ENCODE data around the gene ACY1. TPM values are rescaled to one million over a fixed set of nuclear protein-coding genes. Genes with fewer than 3 reads are reported as not detected.
A peak's percentile ranks its signal among the peaks of the same experiment; 100 is the strongest.

ACY1 gene
- total and polyA plus RNA-seq, 10 of the 15 experiments (the other 5 are each of a cell fraction or from before 2014, with no cell fraction given) = 18.5 to 42.2 (median 27.8) TPM

DNA sequence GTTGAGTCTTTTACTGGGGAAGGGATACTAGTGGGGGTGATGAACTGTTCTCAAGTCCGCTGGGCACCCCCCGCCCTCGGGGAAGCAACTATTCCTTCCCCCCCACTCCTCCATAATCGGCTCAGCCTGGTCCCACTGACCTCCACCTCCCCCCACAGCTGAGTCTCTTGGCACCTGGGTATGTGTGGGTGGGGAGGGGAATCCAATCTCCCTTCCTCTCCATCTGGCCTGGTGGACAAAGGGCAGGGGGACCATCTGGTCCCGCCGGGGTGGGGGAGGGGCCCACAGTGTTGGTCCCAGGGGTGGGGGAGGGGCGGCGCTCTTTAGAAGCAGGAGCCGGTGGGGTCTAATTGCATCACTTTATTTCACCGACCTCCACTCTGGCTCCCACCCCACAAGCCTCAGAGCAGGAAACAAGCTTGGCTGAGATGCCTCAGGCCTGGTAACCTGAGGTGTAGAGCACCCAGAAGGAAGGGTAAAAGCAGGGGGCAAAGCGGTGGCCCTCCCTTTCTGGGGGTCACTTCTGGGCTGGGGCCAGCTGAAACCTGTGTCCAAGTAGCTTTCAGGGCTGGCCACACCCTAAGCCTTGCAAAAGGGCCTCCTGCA lies 15.1 kb upstream of the ACY1 start:
- whole genome bisulfite sequencing (ENCODE audit: insufficient coverage, insufficient replicate concordance, low lambda C conversion rate, missing lambda C conversion rate) = 29% methylated on average over 11 of the region's 11 CpGs

DNA sequence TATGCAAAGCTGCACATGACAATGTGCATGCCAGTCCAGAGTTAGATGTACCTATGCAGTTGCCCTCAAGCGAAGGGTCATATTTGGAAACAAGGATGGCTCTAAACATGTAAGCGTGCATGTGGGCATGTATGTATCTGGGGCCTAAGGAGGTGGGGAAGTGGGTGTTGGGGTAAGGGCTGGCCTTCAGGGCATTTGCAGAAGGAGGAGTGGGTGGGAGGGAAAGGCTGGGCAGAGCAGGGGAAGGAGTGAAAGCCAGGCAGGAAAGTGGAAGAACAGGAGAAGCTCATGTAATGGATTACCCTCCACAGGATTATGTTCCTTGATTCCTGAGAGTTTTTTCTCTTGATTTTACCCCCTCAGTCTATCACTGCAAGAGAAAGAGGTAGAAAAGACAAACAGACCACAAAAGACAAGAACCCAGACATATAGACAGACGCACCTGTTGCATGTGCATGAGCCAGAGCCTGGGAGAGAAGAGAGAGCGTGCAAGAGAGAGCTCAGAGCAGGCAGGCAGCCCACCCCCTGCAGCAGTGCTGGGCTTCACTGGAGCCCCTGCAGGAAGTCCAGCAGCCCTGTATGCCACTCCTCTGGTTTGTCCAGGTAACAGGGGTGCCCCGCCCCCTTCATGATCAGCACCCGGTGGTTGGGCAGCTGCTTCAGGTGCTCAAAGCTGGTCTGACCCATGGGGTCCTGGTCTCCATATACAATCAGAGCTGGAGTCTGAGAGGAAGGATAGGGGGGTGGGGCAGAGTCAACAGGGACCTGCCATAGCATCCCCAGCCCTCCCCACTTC lies 14.3 kb upstream of the ACY1 start:
- ChIA-PET SMC1A (ENCODE audit: uncharacterized antibody, unreplicated experiment) (interaction anchor here (1.4 kb wide), 1 partner anchor 27 kb away, joined by 5 read pairs; the partner anchor contains the start of gene PARP3), RAD21 (ENCODE audit: unreplicated experiment) (interaction anchor here (2.1 kb wide), 1 partner anchor 26 kb away, joined by 10 read pairs; the partner anchor contains the start of gene PARP3), POLR2A (no interaction called here), CTCF (interaction anchor here (0.7 to 1.4 kb wide), 4 partner anchors 13 to 153 kb away, joined by 3 to 7 read pairs (median 4); partner anchors contain the start of genes ACY1 and PARP3)
- H3K36me3 ChIP-seq (ENCODE audit: control insufficient read depth in 2 of 2, insufficient read depth in 2 of 2, low read length in 1 of 2) = no peaks in the 10 kb centered on the region
- H3K79me2 ChIP-seq (ENCODE audit: control insufficient read depth, insufficient read depth, low read length) = peaks cover 5% of the 10 kb centered on the region; the same call in 1 of the 2 replicates
- H3K27me3 ChIP-seq (replicated peaks in 1 of 2; ENCODE audit: control insufficient read depth in 2 of 2, insufficient read depth in 2 of 2, low read length in 1 of 2) = no peaks in the 10 kb centered on the region
- peaks cover 7% of the 10 kb centered on the region for H3K4me1 ChIP-seq (ENCODE audit: control insufficient read depth, insufficient read depth, low read length)
- no peak for TF ChIP-seq PAX5 (IDR thresholded peaks at IDR 0.05; ENCODE audit: borderline replicate concordance, low read depth, low read length)
- no peak for TF ChIP-seq IKZF1 (conservative IDR thresholded peaks at IDR 0.05)
- no peak for TF ChIP-seq MEF2B (IDR thresholded peaks at IDR 0.05; ENCODE audit: partially characterized antibody, poor library complexity, severe bottlenecking)
- TF ChIP-seq GABPA (IDR thresholded peaks at IDR 0.05; ENCODE audit: low read depth) = no peak
- no peak for TF ChIP-seq MEF2A (IDR thresholded peaks at IDR 0.05; ENCODE audit: insufficient read depth, low read depth, low read length)
- TF ChIP-seq HCFC1 (IDR thresholded peaks at IDR 0.05; ENCODE audit: low read length) = no peak
- TF ChIP-seq NFXL1 (IDR thresholded peaks at IDR 0.05; ENCODE audit: borderline replicate concordance) = no peak
- TF ChIP-seq HDAC2 (IDR thresholded peaks at IDR 0.05) = no peak
- TF ChIP-seq, protein P1, sequence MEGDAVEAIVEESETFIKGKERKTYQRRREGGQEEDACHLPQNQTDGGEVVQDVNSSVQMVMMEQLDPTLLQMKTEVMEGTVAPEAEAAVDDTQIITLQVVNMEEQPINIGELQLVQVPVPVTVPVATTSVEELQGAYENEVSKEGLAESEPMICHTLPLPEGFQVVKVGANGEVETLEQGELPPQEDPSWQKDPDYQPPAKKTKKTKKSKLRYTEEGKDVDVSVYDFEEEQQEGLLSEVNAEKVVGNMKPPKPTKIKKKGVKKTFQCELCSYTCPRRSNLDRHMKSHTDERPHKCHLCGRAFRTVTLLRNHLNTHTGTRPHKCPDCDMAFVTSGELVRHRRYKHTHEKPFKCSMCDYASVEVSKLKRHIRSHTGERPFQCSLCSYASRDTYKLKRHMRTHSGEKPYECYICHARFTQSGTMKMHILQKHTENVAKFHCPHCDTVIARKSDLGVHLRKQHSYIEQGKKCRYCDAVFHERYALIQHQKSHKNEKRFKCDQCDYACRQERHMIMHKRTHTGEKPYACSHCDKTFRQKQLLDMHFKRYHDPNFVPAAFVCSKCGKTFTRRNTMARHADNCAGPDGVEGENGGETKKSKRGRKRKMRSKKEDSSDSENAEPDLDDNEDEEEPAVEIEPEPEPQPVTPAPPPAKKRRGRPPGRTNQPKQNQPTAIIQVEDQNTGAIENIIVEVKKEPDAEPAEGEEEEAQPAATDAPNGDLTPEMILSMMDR (IDR thresholded peaks at IDR 0.05 in 2 of 3, conservative IDR thresholded peaks at IDR 0.05 in 1 of 3; ENCODE audit: control insufficient read depth in 2 of 3, extremely low read depth in 1 of 3, insufficient read depth in 1 of 3, low read depth in 3 of 3, low read length in 3 of 3) = no peak
- no peak for TF ChIP-seq CHD1 (IDR thresholded peaks at IDR 0.05; ENCODE audit: low read depth, low read length)
- no peak for TF ChIP-seq NR2C2 (IDR thresholded peaks at IDR 0.05; ENCODE audit: borderline replicate concordance, control insufficient read depth, insufficient read length, low read depth)
- 72% methylated on average over 6 of the region's 6 CpGs for WGBS (ENCODE audit: insufficient coverage, insufficient replicate concordance, low lambda C conversion rate, missing lambda C conversion rate)
- no peak for ATAC-seq
- no peaks in the 10 kb centered on the region for H3K9me3 ChIP-seq (replicated peaks; ENCODE audit: control insufficient read depth, insufficient read depth, low read length)
- TSS peak; percentile 69 for BruUV-seq (replicated peaks)
- intact Hi-C loops (cut with micrococcal nuclease; ENCODE audit: unreplicated experiment) = no loop called here
- no peak overlapping the region for H2AFZ ChIP-seq (ENCODE audit: control insufficient read depth, low read depth, low read length)
- H3K4me2 ChIP-seq (ENCODE audit: control insufficient read depth, insufficient read depth) = no peak overlapping the region
- FAIRE-seq = no peak
- H3K4me3 ChIP-seq = no peak overlapping the region
- DNase-seq (ENCODE audit: low read depth, low spot score) = no peak
- no peak overlapping the region for H3K27ac ChIP-seq (ENCODE audit: control insufficient read depth, insufficient read depth)
- in situ Hi-C loops (cut with MboI) = no loop called here
- no peaks in the 10 kb centered on the region for H4K20me1 ChIP-seq (ENCODE audit: control insufficient read depth, insufficient read depth)
- no peak overlapping the region for H3K9ac ChIP-seq (ENCODE audit: control insufficient read depth, insufficient read depth, low read length)

More for the DNA sequence above, 15.1 kb upstream of the ACY1 start:
- SMC1A ChIA-PET (ENCODE audit: uncharacterized antibody, unreplicated experiment) = interaction anchor here (0.6 to 1.4 kb wide), 2 partner anchors 26 to 286 kb away, joined by 3 to 5 read pairs; partner anchors contain the start of gene PARP3
- Histone ChIP-seq H3K4me2 (ENCODE audit: control insufficient read depth, insufficient read depth) (peak overlapping the region; percentile 72), H3K9me3 (replicated peaks; ENCODE audit: control insufficient read depth, insufficient read depth, low read length) (no peaks in the 10 kb centered on the region), H2AFZ (ENCODE audit: control insufficient read depth, low read depth, low read length) (no peak overlapping the region; the same call in 1 of the 2 replicates), H3K36me3 (ENCODE audit: control insufficient read depth in 2 of 2, insufficient read depth in 2 of 2, low read length in 1 of 2) (no peaks in the 10 kb centered on the region), H3K79me2 (ENCODE audit: control insufficient read depth, insufficient read depth, low read length) (no peaks in the 10 kb centered on the region; the same call in 1 of the 2 replicates), H3K4me3 (peak overlapping the region; percentile 82), H4K20me1 (ENCODE audit: control insufficient read depth, insufficient read depth) (no peaks in the 10 kb centered on the region), H3K9ac (ENCODE audit: control insufficient read depth, insufficient read depth, low read length) (peak overlapping the region; percentile 61; the same call in 1 of the 2 replicates), H3K4me1 (ENCODE audit: control insufficient read depth, insufficient read depth, low read length) (peaks cover 6% of the 10 kb centered on the region), H3K27ac (ENCODE audit: control insufficient read depth, insufficient read depth) (no peak overlapping the region), H3K27me3 (replicated peaks in 1 of 2; ENCODE audit: control insufficient read depth in 2 of 2, insufficient read depth in 2 of 2, low read length in 1 of 2) (no peaks in the 10 kb centered on the region)
- RAD21 ChIA-PET (ENCODE audit: unreplicated experiment) = interaction anchor here (0.9 to 2.1 kb wide), 2 partner anchors 14 to 26 kb away, joined by 4 to 10 read pairs; partner anchors contain the start of genes ACY1 and PARP3
- POLR2A ChIA-PET = interaction anchor here (0.7 to 1.0 kb wide), 2 partner anchors 18 to 24 kb away, joined by 3 to 5 read pairs; no protein-coding TSS in a partner anchor
- DNase-seq (ENCODE audit: low read depth, low spot score) (no peak), FAIRE-seq (no peak), ATAC-seq (peak; percentile 15; the same call in 1 of the 3 replicates)
- CTCF ChIA-PET = interaction anchor here (1.4 kb wide), 1 partner anchor 15 kb away, joined by 4 read pairs; the partner anchor contains the start of gene ACY1
- intact Hi-C loops (cut with micrococcal nuclease; ENCODE audit: unreplicated experiment) (no loop called here), in situ Hi-C loops (cut with MboI) (no loop called here)
- TF ChIP-seq RELA (IDR thresholded peaks at IDR 0.05; ENCODE audit: borderline replicate concordance, partially characterized antibody) (no peak), RUNX3 (IDR thresholded peaks at IDR 0.05; ENCODE audit: low read length) (0 out of 2 replicates have a peak, but pooled peaks have one; percentile 5), EGR1 (IDR thresholded peaks at IDR 0.05; ENCODE audit: borderline replicate concordance in 1 of 2, low read depth in 2 of 2, low read length in 2 of 2) (peak in 1 of 2 experiments; percentile 26; a peak in 1 of 3 replicates)
- no TSS peak for BruUV-seq (replicated peaks)

Data from GM12878 (cell line).